Neural cell (in vitro differentiated cells): ENCODE results near the gene TIGD1.

ENCODE experiments used
- CTCF ChIP-seq: fragments of 450-650 bp; IDR thresholded peaks from 2 replicates; pipeline ENCODE4 v1.5.1; 2014; ENCODE audit warnings: antibody characterized with exemption, mild to moderate bottlenecking, moderate library complexity; ENCODE audit not compliant: poor library complexity, severe bottlenecking
- EP300 ChIP-seq: fragments of 450-650 bp; conservative IDR thresholded peaks from 2 replicates; pipeline ENCODE4 v1.6.1; 2014; ENCODE audit warnings: antibody characterized with exemption, mild to moderate bottlenecking, moderate library complexity; ENCODE audit not compliant: poor library complexity, severe bottlenecking
- EZH2 ChIP-seq: fragments of 200-600, 300-800 bp; shearing (Covaris generic), sonication (generic); IDR thresholded peaks from 2 replicates; pipeline ENCODE4 v1.6.1; 2014; ENCODE audit warnings: antibody characterized with exemption, low read length, borderline replicate concordance, mild to moderate bottlenecking; ENCODE audit not compliant: insufficient read depth, poor library complexity, severe bottlenecking
- MXI1 ChIP-seq: fragments of 450-650 bp; conservative IDR thresholded peaks from 2 replicates; pipeline ENCODE4 v1.6.1; 2014; ENCODE audit warnings: antibody characterized with exemption, mild to moderate bottlenecking; ENCODE audit not compliant: poor library complexity, severe bottlenecking
- POLR2AphosphoS5 ChIP-seq: IDR thresholded peaks from 2 replicates; pipeline ENCODE4 v1.6.1; 2012
- RAD21 ChIP-seq: fragments of 450-650 bp; conservative IDR thresholded peaks from 2 replicates; pipeline ENCODE4 v1.6.1; 2014; ENCODE audit warnings: antibody characterized with exemption, mild to moderate bottlenecking, moderate library complexity
- SMC3 ChIP-seq: fragments of 450-650 bp; conservative IDR thresholded peaks from 2 replicates; pipeline ENCODE4 v1.6.1; 2014; ENCODE audit warnings: antibody characterized with exemption, mild to moderate bottlenecking, moderate library complexity; ENCODE audit not compliant: poor library complexity
- TAF1 ChIP-seq: IDR thresholded peaks from 2 replicates; pipeline ENCODE4 v1.6.1; 2012; ENCODE audit warnings: low read depth

GRCh38 chr2:232501794-232502390 is 48.5 kb downstream of the TIGD1 start:
- TF ChIP-seq CTCF: no peak
- no peak for TF ChIP-seq EZH2
- TF ChIP-seq POLR2AphosphoS5: no peak
- TF ChIP-seq EP300: no peak
- TF ChIP-seq RAD21: no peak
- no peak for TF ChIP-seq SMC3
- TF ChIP-seq MXI1: no peak
- no peak for TF ChIP-seq TAF1
